Heart left ventricle (tissue), 16 donors: ENCODE measurements around the gene PALLD. TPM values are rescaled to one million over a fixed set of nuclear protein-coding genes. Genes with fewer than 3 reads are reported as not detected.

Source experiments
- ATAC-seq, 4 donors: fragments of 200-7000 bp; cut with Tn5 transposase; one replicate each; pipeline ENCODE4 v1.9.1; 2020 to 2022; ENCODE audit warnings: moderate library complexity in 4 of 4, mild to moderate bottlenecking in 3 of 4, moderate number of reproducible peaks in 1 of 4
- DNase-seq, 5 donors: peaks; one replicate each; pipeline ENCODE4 v3.0.0-alpha.2; 2020
- H3K27ac ChIP-seq, 12 donors: fragments of 200-600 bp; sonication (generic) in 4 of 12; one replicate each; pipeline versions ENCODE4 v1.5.0 to v1.8.0; 2016 to 2022; ENCODE audit warnings: mild to moderate bottlenecking in 2 of 12
- H3K27me3 ChIP-seq, 9 donors: fragments of 200-600 bp; sonication (generic) in 2 of 9; one replicate each; pipeline versions ENCODE4 v1.5.1 to v1.8.0; 2016 to 2022; ENCODE audit warnings: mild to moderate bottlenecking in 3 of 9
- H3K36me3 ChIP-seq, 9 donors: fragments of 200-600 bp; sonication (generic) in 2 of 9; one replicate each; pipeline versions ENCODE4 v1.5.0 to v1.8.0; 2018 to 2022; ENCODE audit warnings: mild to moderate bottlenecking in 2 of 9
- H3K4me1 ChIP-seq, 12 donors: fragments of 200-600 bp; sonication (generic) in 4 of 12; one replicate each; pipeline versions ENCODE4 v1.5.0 to v1.8.0; 2016 to 2022; ENCODE audit warnings: mild to moderate bottlenecking in 3 of 12
- H3K4me3 ChIP-seq, 12 donors: fragments of 200-600 bp; sonication (generic) in 4 of 12; one replicate each; pipeline versions ENCODE4 v1.5.0 to v1.8.0; 2017 to 2022; ENCODE audit warnings: mild to moderate bottlenecking in 9 of 12, moderate library complexity in 4 of 12
- H3K9me3 ChIP-seq, 12 donors: fragments of 200-600 bp; sonication (generic) in 4 of 12; one replicate each; pipeline versions ENCODE4 v1.5.0 to v1.8.0; 2016 to 2022; ENCODE audit warnings: mild to moderate bottlenecking in 1 of 12
- CTCF ChIP-seq, 12 donors: fragments of 200-600 bp; sonication (generic) in 4 of 12; IDR thresholded peaks; one replicate each; pipeline versions ENCODE4 v1.5.0 to v1.8.0; 2018 to 2022; ENCODE audit warnings: antibody characterized with exemption in 12 of 12, mild to moderate bottlenecking in 5 of 12
- POLR2A ChIP-seq, 2 donors: fragments of 450-650 bp; IDR thresholded peaks; one replicate each; pipeline ENCODE4 v1.6.1; 2017; ENCODE audit warnings: antibody characterized with exemption in 2 of 2, mild to moderate bottlenecking in 2 of 2, moderate library complexity in 2 of 2
- WGBS, 4 donors: extraction: QIAGEN DNeasy Blood & Tissue Kit in 2 of 4; methylation state at CpG; one replicate each; pipeline versions ENCODE4 v1.1.5 to v1.1.7; 2013 to 2018; 5-methylcytosine and 5-hydroxymethylcytosine counted together
- intact Hi-C, 10 donors: fragments of 100-400 bp; cut with DNase I; formaldehyde crosslinking; loops; one replicate each; pipeline versions ENCODE4 v1.11.1 to v1.14.2; 2022
- polyA plus RNA-seq, 2 donors: library from polyadenylated mRNA; stranded (reverse); fragments of 200-250 nt; gene quantifications; one replicate each; pipeline ENCODE4 v1.2.3, GENCODE V29; 2013
- total RNA-seq, 9 donors: library from RNA; depleted of rRNA in 2 of 9; stranded (reverse); fragments of >200 nt in 2 of 9; fragmentation: NEBNext Ultra II Directional in 3 of 9; extraction: Animal tissue kit (Norgen Biotek cat#: 25700) in 3 of 9; gene quantifications; one replicate each; pipeline versions ENCODE4 v1.1.0 to v1.2.4, GENCODE V29; 2016 to 2023
- donor health status: ischemic (EF 13 %, LVEDD 7.1; RV severe dilation, severe dysfunction).
- donor health status: healthy with polysubstance abuse.
- donor health status: DM: no; HTN: yes; CAD: no.
- donor health status: DM: no; HTN: no; CAD: no.
- donor health status: ischemic (EF 25% LVEDD 6.9; RV normal size, moderate dysfunction).
- donor health status: ischemic (EF 25% LVEDD 5.7; RV mildly dilated, moderate dysfunction).
- donor health status: healthy.
- donor health status: DM: yes; HTN: yes; CAD: no.
- donor health status: ischemic (EF 35%, LVEDD 5.7; RV mildly dilated, moderate dysfunction).
- donor health status: nonischemic (EF 11% LVEDD 7.7; RV severe dilation, severe dysfunction).
- donor health status: DM: yes; HTN: yes; CAD: no.
- donor health status: PGD.
- donor health status: ischemic (EF 29% LVEDD 5.4; RV normal size, mild dysfunction).
- donor health status: nonischemic (EF 23%, LVEDD 6.1; RV moderate dilation, normal function).

PALLD gene
- total and polyA plus RNA-seq, 11 donors: 193 to 1,428 (median 1,015) TPM

- Histone ChIP-seq H3K27ac (peak overlapping the region in 3 of 12 donors; percentile 15 to 63 (median 58)), H3K9me3 (no peaks in the 10 kb centered on the region), H3K4me3 (no peak overlapping the region), H3K4me1 (peaks cover 0 to 84% (median 35%) of the 10 kb centered on the region in 12 donors), H3K27me3 (no peaks in the 10 kb centered on the region), H3K36me3 (peaks cover 0 to 12% (median 0%) of the 10 kb centered on the region in 9 donors)
- no peak for DNase-seq
- no peak for TF ChIP-seq CTCF (IDR thresholded peaks at IDR 0.05)
- TF ChIP-seq POLR2A (IDR thresholded peaks at IDR 0.05): no peak
- intact Hi-C loops: loop anchor here in 1 of 10 donors (2.0 kb wide), 1 partner anchor 43 kb away; no protein-coding TSS in a partner anchor
- ATAC-seq: no peak
- 62 to 70% (median 67%) methylated on average over 10 of the region's 10 CpGs for WGBS, 4 donors
Observed at GRCh38 chr4:168863719-168864647, 367.1 kb downstream of the PALLD start.

GRCh38 chr4:168864821-168865541 is 368.1 kb downstream of the PALLD start:
- ATAC-seq (no peak), DNase-seq (no peak)
- Histone ChIP-seq H3K36me3 (peaks cover 0 to 12% (median 0%) of the 10 kb centered on the region in 9 donors), H3K9me3 (no peaks in the 10 kb centered on the region), H3K27ac (peak overlapping the region in 5 of 12 donors; percentile 1 to 63 (median 28)), H3K4me3 (no peak overlapping the region), H3K4me1 (peaks cover 0 to 84% (median 37%) of the 10 kb centered on the region in 12 donors), H3K27me3 (no peaks in the 10 kb centered on the region)
- intact Hi-C loops: loop anchor here in 2 of 10 donors (2.0 to 5.0 kb wide), 2 partner anchors 33 to 44 kb away; no protein-coding TSS in a partner anchor
- TF ChIP-seq CTCF (IDR thresholded peaks at IDR 0.05) (peak in 6 of 12 donors; percentile 12 to 48 (median 31)), POLR2A (IDR thresholded peaks at IDR 0.05) (no peak)
- 61 to 76% (median 66%) methylated on average over 5 of the region's 5 CpGs for WGBS, 4 donors

GRCh38 chr4:168865854-168866253 is 369.0 kb downstream of the PALLD start:
- 84 to 95% (median 89%) methylated on average over 3 of the region's 3 CpGs for WGBS, 4 donors

More at GRCh38 chr4:168865854-168866253, 369.0 kb downstream of the PALLD start:
- Histone ChIP-seq H3K27ac (peak overlapping the region in 2 of 12 donors; percentile 16 to 63), H3K27me3 (no peaks in the 10 kb centered on the region), H3K4me1 (peaks cover 0 to 79% (median 35%) of the 10 kb centered on the region in 12 donors), H3K9me3 (no peaks in the 10 kb centered on the region), H3K4me3 (no peak overlapping the region), H3K36me3 (peaks cover 0 to 12% (median 0%) of the 10 kb centered on the region in 9 donors)
- ATAC-seq: no peak
- no peak for DNase-seq
- TF ChIP-seq CTCF (IDR thresholded peaks at IDR 0.05) (no peak), POLR2A (IDR thresholded peaks at IDR 0.05) (no peak)
- intact Hi-C loops: loop anchor here in 2 of 10 donors (2.0 to 5.0 kb wide), 2 partner anchors 34 to 45 kb away; no protein-coding TSS in a partner anchor
